ENCODE data around the gene DOK5.

The DOK5 gene

GRCh38 chr20:54491506-54491905 is 16.1 kb downstream of the DOK5 start:
- TF ChIP-seq POLR2A (IDR thresholded peaks at IDR 0.05; ENCODE audit: low read depth, low read length): no peak
- no peak for TF ChIP-seq POLR2AphosphoS5 (IDR thresholded peaks at IDR 0.05; ENCODE audit: low read depth, low read length)
- TF ChIP-seq TAF1 (IDR thresholded peaks at IDR 0.05; ENCODE audit: borderline replicate concordance, low read depth, low read length): no peak
- FAIRE-seq: no peak
- no peak for DNase-seq (ENCODE audit: insufficient read length)

DNA sequence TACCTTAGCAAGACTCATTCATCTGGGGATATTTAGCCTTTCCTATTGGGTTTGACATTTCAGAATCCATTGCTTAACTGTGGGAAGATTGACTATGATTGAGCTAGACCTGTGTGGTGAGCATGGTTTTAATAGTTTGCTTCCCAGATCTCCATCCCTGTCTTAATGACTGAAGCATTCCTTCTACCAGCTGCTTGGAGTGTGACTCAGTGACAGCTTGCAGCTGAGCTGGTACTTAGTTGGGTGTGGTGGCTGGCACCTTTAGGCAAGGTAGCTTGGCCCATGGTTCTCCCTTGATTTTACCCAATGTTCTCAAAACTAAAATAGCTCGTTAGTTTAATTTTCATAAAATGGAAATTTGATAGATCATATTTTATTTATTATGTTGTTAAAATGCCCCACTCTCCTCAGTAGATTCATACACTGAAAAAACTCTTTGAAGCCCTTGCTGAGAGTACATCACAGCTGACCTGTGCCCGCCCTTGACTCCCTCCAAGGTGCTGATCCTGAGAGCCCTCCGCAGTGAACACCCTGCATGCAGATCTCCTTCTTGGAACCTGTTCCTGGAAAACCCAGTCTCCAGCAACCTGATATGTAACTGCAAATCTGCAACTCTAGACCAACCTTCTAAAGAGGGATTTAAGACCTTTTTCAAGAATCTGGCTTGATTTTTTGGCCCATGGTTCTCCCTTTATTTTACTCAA is 19.1 kb downstream of the DOK5 start:
- FAIRE-seq (no peak), DNase-seq (ENCODE audit: insufficient read length) (no peak)
- no peak for TF ChIP-seq POLR2A (IDR thresholded peaks at IDR 0.05; ENCODE audit: low read depth, low read length)
- no peak for TF ChIP-seq POLR2AphosphoS5 (IDR thresholded peaks at IDR 0.05; ENCODE audit: low read depth, low read length)
- no peak for TF ChIP-seq TAF1 (IDR thresholded peaks at IDR 0.05; ENCODE audit: borderline replicate concordance, low read depth, low read length)

GRCh38 chr20:54497931-54498718 is 22.7 kb downstream of the DOK5 start:
- no peak for TF ChIP-seq POLR2AphosphoS5 (IDR thresholded peaks at IDR 0.05; ENCODE audit: low read depth, low read length)
- no peak for FAIRE-seq
- no peak for DNase-seq (ENCODE audit: insufficient read length)

GRCh38 chr20:54499111-54499510 is 23.7 kb downstream of the DOK5 start:
- FAIRE-seq (no peak), DNase-seq (ENCODE audit: insufficient read length) (no peak)
- TF ChIP-seq POLR2AphosphoS5 (IDR thresholded peaks at IDR 0.05; ENCODE audit: low read depth, low read length): no peak
- TF ChIP-seq TAF1 (IDR thresholded peaks at IDR 0.05; ENCODE audit: borderline replicate concordance, low read depth, low read length): no peak
- no peak for TF ChIP-seq POLR2A (IDR thresholded peaks at IDR 0.05; ENCODE audit: low read depth, low read length)

GRCh38 chr20:54502179-54502578 is 26.8 kb downstream of the DOK5 start:
- no peak for DNase-seq (ENCODE audit: insufficient read length)

DNA sequence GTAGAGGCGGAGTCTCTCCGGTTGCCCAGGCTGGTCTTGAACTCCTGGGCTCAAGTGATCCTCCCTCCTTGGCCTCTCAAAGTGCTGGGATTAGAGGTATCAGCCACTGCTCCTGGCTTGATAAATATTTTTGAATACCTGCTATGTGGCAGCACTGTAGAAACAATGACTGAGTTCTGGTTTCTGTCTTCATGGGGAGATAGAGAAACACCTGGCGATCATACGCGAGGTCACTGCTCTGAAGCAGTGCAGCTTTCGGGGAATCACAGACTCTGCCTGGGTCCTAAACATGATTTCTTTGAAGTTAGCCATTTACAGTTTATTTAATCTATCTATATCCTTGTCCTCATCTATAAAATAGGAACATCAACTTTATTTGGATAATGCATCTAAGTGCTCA is 31.2 kb downstream of the DOK5 start:
- FAIRE-seq (no peak), DNase-seq (ENCODE audit: insufficient read length) (no peak)
- TF ChIP-seq POLR2A (IDR thresholded peaks at IDR 0.05; ENCODE audit: low read depth, low read length) (no peak), POLR2AphosphoS5 (IDR thresholded peaks at IDR 0.05; ENCODE audit: low read depth, low read length) (no peak), TAF1 (IDR thresholded peaks at IDR 0.05; ENCODE audit: borderline replicate concordance, low read depth, low read length) (no peak)

More at GRCh38 chr20:54502179-54502578, 26.8 kb downstream of the DOK5 start:
- FAIRE-seq: no peak
- no peak for TF ChIP-seq POLR2A (IDR thresholded peaks at IDR 0.05; ENCODE audit: low read depth, low read length)

GRCh38 chr20:54510541-54511129 is 35.2 kb downstream of the DOK5 start:
- no peak for DNase-seq (ENCODE audit: insufficient read length)
- TF ChIP-seq POLR2AphosphoS5 (IDR thresholded peaks at IDR 0.05; ENCODE audit: low read depth, low read length): no peak
- TF ChIP-seq POLR2A (IDR thresholded peaks at IDR 0.05; ENCODE audit: low read depth, low read length): no peak
- TF ChIP-seq TAF1 (IDR thresholded peaks at IDR 0.05; ENCODE audit: borderline replicate concordance, low read depth, low read length): no peak
- FAIRE-seq: no peak

DNA sequence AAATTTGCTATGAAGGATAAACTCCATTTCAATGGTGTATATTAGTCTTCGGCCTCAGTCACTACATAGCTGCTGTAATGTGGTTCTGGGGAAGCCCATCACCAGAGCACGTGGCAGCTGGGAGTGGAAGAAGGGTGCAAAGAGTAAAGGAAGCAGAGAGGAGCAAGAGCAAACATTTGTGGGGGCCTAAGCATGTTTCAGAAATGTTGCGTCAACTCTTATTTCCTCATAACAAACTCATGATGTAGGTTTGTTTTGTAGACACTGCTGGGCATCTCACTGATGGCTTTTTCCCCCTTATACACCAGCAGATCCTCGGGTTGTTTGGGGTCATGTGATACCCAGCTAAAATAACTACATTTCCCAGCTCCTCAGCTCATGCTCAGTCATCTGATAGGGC is 37.3 kb downstream of the DOK5 start:
- no peak for DNase-seq (ENCODE audit: insufficient read length)
- TF ChIP-seq TAF1 (IDR thresholded peaks at IDR 0.05; ENCODE audit: borderline replicate concordance, low read depth, low read length): no peak
- TF ChIP-seq POLR2AphosphoS5 (IDR thresholded peaks at IDR 0.05; ENCODE audit: low read depth, low read length): no peak
- no peak for TF ChIP-seq POLR2A (IDR thresholded peaks at IDR 0.05; ENCODE audit: low read depth, low read length)
- FAIRE-seq: no peak

DNA sequence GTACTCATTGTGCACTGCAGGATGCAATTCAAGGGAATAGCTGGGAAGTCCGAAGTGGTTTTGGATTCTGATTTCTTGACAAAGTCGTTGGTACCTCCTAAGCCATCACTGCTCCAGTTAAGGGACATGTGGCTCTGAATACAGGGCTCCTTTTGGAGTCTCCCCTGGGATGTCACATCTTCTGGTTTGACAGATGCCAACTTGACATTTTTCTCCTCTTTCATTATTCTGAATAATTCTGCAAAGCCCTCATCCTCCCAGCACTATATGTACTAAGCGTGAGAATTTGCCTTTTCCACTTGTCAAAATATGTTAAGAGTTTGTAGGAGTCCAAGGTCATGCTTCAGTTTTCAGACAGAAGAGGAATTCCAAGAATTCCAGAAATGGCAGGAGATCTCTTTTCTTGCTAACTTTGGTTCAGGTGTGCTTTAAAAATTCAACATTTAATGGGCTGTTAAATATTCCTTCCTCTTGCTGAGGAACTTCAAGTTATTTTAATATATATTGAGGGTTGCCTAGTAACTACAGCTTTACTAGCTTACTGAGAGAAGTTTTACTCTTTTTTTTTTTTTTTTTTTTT is 38.7 kb downstream of the DOK5 start:
- TF ChIP-seq POLR2AphosphoS5 (IDR thresholded peaks at IDR 0.05; ENCODE audit: low read depth, low read length) (no peak), POLR2A (IDR thresholded peaks at IDR 0.05; ENCODE audit: low read depth, low read length) (no peak), TAF1 (IDR thresholded peaks at IDR 0.05; ENCODE audit: borderline replicate concordance, low read depth, low read length) (no peak)
- no peak for DNase-seq (ENCODE audit: insufficient read length)
- no peak for FAIRE-seq

DNA sequence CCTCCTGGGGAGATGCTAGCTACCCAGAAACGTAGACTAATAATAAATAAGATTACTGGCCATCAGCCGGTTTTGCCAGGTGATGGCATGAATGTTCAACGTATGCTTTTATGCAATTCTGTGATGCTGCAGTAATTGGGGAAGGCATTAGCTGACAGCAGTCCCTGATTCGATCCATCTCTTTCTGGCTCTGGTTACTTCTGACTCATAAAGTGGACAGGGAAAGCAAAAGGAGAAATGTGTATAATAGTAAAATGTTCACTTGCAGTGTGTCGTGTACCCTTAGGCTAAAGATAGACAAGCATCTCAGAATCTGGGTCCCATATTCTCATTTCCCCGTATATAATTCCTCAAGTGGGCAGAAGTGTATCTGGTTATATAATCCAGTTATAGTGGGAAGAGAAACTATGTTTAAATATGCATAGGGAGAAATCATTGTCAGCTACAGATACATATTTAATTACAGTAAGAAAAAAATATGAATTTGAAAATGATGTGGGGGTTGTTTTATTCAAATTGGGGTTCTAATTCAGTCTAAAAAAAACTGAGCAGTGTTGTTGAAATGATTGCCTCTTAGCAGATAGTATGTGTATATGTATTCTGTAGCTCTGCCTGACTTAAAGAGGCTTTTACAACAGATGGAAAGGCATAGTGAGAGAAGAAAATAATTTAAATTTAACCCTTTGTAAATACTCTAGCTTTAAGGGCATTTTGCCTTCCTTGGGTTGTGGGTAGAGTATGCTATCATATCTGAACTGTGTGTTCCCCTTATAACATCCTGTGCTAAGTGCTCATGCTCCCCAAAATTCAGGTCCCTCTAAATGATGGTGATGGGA is 40.6 kb downstream of the DOK5 start:
- FAIRE-seq: no peak
- no peak for DNase-seq (ENCODE audit: insufficient read length)
- TF ChIP-seq POLR2AphosphoS5 (IDR thresholded peaks at IDR 0.05; ENCODE audit: low read depth, low read length) (no peak), TAF1 (IDR thresholded peaks at IDR 0.05; ENCODE audit: borderline replicate concordance, low read depth, low read length) (no peak), POLR2A (IDR thresholded peaks at IDR 0.05; ENCODE audit: low read depth, low read length) (no peak)

Data from GM12892 (cell line).